HG02759 (cell line): ENCODE measurements around the gene LTBP1.

Source experiments
- ATAC-seq: cut with Tn5 transposase; IDR thresholded peaks from one replicate; pipeline ENCODE4 v1.9.1; 2021; ENCODE audit warnings: mild to moderate bottlenecking, moderate library complexity; ENCODE audit not compliant: unreplicated experiment

LTBP1 gene

DNA sequence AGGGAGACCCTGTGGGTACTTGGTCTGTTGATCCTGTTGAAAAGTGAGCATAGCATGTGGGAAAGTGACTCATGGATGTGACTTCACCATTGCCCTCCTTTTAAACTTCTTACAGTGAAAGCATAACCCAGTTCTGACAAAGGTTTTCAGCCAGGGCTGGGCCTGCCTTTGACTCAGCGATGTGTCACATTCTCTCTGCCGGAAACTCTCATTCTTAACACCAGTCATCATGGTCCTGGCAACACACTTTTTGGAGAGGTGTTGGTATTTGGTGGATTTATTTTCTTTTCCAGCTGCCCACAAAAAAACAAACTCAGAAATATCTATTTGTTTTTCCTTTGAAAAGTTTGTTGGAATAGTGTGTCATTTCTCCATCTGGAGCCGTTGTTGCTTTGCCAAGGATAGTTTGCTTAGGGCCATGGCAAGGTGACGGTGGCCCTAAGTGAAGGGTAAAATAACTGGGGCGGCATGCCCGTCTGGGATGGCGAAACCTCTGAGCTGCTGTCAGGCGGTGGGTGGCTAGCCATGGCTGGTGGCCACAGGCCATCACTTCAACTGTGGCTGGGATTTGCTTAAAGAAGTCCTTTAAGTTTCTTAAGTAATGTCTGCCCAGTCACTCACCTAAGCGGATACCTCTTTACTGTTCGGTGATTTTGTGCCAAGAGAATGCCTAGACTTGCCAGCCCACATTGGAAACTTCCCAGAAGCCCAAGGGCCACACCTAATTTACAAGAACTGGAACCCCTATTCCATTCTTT is 123.3 kb downstream of the LTBP1 start:
- peak; percentile 52 for ATAC-seq

DNA sequence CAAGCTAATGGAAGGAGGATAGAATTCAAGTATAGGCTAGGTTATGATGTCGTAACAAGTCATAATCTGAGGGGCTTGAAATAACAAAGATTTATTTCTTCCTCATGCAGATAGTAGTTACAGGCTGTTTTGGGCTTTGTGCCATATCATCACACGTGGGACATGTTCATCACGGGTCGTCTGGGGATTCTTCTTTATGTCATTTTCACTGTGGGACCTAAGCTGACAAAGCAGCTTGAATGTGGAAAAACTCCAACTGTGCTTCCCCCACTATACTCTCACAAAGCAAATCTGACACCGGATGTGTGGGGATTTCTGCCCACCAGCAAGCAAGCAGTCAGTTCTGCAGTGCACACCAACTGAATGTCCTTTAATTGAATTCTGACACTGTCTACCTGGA is 124.8 kb downstream of the LTBP1 start:
- ATAC-seq, result no peak

- no peak for ATAC-seq
These were observed 125.9 kb downstream of the LTBP1 start for GRCh38 chr2:33072614-33073013.

DNA sequence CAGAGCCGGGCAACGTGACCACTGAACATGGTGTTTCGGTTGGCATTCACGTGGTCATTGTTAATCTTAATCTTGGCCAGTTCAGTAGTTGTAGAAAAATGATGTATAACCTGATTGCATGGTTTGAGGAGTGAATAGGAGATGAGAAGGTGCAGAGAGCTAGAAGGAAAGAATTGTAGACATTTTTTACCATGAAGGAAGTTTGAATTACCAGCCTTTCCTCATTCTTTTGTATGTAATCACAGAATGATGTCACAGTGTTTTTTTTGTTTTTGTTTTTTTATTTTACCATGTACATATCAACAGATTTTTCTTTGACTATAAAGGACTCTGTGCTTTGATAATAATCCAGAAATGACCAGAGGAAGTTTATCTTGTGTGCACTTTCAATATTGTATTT is 126.3 kb downstream of the LTBP1 start:
- ATAC-seq, result no peak

DNA sequence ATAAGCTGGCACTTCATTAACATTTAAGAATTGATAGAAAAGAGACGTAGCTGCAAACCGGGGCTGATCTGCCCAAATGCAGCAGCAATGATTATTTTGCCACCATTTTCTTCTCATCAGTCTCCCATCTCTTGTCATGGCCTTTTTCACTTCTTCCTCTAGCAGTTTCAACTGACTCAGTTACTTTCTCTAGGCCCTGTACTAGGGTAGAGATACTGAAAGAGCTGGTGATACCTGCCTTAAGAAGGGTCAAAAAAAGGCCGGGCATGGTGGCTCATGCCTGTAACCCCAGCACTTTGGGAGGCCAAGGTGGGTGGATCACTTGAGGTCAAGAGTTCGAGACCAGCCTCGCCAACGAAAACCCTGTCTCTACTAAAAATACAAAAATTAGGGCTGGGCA is 127.4 kb downstream of the LTBP1 start:
- no peak for ATAC-seq

- no peak for ATAC-seq
These were observed 130.6 kb downstream of the LTBP1 start for GRCh38 chr2:33077311-33077710.

GRCh38 chr2:33077844-33078243 is 131.1 kb downstream of the LTBP1 start:
- ATAC-seq, result no peak

DNA sequence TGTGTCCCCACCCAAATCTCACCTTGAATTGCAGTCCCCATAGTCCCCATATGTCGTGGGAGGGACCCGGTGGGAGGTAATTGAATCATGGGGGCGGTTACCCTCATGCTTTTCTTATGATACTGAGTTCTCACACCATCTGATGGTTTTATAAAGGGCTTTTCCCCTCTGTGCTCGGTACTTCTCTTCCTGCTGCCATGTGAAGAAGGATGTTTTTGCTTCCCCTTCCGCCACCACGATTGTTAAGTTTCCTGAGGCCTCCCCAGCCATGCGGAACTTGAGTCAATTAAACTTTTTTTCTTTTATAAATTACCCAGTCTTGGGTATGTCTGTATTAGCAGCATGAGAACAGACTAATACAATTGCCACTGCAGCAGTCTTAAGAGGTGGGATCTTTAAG is 134.9 kb downstream of the LTBP1 start:
- no peak for ATAC-seq

DNA sequence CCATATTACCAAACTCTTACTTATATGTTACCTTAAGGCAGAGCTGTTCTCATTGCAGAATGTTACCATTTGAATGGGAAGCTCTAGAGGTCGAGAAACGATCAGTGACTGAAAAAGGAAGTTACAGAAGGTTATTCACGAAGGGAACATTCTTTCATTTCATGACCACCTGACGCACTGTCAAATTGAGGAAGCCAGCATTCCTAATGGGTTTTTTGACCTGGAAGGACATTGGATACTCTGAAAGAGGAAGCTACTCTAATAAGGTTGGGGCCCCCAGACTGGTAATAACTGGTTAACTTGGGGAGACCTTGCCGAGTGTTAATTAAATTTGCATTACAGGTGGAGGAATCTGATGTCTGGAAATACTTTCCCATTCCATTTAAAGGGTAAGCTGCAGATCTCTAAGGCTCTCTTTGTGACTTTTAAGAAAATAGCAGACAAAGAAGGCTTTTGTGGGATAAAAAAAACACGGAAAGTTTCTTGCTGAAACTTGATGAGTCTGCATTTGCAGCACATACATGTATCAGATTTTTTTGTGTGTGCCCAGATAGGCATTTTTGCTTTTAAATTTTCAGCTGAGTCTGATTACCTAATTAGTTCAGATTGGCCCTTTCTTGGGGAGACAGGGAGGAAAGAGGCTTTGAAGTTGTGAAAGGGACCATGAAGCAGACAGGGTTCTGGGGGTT is 137.1 kb downstream of the LTBP1 start:
- no peak for ATAC-seq

DNA sequence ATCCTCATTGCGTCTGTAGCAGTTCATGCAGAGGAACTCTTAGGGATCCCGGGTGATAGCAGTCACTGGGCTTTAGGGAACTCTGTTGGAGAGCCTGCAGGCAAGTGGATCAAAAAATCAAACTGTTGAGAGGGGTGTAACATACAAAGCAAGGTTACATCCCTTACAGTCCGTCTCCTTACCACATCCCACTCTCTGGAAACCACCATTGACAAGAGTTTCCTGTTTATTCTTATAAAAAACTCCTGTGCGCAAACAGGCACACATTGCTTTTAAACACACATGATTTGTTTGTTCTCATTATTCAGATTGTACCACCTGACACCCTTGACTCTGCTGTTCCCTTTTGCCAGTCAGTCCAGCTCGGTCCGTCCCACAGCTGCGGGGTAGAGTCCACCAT is 137.7 kb downstream of the LTBP1 start:
- no peak for ATAC-seq

DNA sequence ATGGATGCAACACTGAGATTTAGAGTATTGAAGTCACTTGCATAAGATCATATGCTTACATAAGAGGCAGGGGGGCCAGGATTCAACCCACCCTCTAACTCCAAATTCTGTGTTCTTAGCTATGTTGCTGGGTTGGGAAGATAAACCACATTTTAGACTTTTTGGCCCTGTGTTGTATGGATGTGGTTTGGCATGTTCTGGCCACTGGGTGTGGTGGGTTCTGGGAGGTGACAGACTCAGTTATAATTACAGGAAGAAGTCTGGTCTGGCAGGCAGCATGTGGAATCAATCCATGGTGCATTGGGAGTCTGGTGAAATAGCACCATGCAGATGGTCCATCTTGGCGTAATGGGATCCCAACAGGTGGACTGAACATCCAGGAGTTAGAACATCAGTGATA is 138.9 kb downstream of the LTBP1 start:
- no peak for ATAC-seq

DNA sequence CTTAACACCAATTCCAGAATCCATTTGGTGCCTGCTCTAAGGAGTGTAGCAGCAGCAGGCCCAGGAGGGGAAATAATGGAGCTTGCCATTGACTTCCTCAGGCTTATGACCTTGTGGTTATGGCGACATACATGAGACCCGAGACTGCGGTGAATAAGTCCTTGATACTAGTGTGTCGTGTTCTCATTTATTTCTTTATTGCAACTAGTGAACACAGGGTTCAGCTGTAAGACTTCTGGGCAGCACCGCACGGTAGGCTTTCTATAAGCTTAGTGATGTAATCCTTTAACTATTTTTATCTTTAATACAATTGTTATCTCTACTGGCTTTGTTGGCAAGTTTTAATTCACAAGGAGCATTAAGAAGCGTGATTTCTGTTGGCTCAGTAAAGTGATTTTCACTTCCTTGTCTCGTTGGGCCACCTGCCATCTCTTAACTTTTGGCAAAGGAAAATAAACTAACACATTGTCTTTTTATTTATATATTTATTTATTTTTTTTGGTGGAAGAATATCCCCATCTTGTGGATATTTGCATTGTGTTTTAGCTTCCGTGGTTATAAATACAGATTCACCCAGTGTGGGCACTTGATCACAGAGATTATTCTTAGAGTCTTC is 139.8 kb downstream of the LTBP1 start:
- no peak for ATAC-seq

GRCh38 chr2:33090553-33091134 is 143.9 kb downstream of the LTBP1 start:
- ATAC-seq, result no peak

DNA sequence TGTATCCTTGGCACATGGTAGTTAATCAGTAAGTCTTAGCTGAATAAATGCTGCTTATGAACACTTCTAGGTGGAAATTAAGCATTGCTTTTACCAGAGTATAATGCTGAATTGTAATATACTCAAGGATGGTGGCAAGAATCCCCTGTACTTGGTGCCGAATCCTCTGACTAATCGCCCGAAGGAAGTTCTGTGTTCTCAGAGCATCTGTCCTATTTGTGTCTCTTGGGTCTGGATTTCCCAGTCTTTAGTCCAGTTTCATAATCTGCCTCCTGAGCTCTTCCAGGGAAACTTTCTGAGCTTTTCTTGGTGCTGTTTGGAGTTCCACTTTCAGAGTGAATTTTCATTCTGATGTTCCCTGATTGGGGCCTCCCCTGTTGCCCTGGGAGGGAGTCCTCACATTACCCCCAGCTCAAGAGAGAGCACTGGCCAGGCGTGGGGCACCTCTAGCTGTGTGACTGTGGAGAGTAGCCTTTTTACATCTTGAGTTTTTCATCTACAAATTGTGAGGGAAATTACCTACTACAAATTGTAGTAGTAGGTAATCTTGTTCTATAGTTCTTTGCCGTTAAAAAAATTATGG is 144.9 kb downstream of the LTBP1 start:
- no peak for ATAC-seq

- no peak for ATAC-seq
These were observed 146.7 kb downstream of the LTBP1 start for GRCh38 chr2:33093283-33093993.

GRCh38 chr2:33094303-33094702 is 147.6 kb downstream of the LTBP1 start:
- no peak for ATAC-seq

DNA sequence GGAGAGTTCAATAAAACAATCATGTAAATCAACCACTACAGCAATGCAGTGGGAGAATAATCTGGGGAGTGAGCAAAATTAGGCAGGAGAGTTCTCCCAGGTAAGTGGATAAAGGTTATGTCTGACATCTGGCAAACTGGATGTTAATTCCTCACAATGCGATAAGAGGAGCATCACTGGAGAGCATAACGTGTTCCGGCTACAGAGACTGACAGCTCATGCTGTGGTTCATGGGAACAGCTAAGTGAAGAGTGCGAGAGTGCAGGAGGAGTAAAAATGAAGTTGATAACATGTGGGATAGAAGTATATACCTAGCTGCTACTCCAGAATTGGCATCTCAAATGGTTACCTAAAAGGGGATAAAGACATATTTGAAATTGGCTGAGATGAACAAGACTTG is 153.2 kb downstream of the LTBP1 start:
- ATAC-seq, result no peak

GRCh38 chr2:33100921-33101320 is 154.2 kb downstream of the LTBP1 start:
- no peak for ATAC-seq

DNA sequence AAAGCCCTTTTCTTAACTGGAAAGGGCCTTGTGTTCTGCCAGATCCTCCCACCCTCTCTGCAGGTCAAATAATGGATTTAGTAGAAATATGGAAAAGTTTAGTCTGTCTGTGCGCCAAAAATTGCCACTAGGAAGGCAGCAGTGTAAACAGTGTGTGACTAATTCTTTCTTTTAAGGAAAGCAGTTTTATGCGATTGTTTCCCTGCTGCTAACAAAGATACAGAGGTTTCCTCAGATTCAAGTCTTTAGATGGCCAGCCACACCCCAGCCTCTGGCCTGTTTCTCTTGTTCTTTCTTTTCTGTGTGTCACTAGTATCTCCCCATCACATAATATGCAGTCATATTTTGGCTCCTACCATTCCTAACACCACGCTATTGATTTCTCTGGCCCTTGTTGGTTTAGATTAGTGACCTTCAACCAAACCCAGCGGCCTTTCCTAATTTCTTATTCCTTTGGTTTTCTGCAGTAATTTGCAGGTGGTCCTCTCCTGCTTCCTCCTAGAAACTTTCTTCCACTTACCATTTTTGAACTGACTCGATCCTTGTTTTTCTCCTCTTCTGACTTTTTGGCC is 157.4 kb downstream of the LTBP1 start:
- ATAC-seq, result no peak

GRCh38 chr2:33104726-33105125 is 158.0 kb downstream of the LTBP1 start:
- ATAC-seq, result no peak
